ENCODE data around the gene ZBTB21.

The ZBTB21 gene

DNA sequence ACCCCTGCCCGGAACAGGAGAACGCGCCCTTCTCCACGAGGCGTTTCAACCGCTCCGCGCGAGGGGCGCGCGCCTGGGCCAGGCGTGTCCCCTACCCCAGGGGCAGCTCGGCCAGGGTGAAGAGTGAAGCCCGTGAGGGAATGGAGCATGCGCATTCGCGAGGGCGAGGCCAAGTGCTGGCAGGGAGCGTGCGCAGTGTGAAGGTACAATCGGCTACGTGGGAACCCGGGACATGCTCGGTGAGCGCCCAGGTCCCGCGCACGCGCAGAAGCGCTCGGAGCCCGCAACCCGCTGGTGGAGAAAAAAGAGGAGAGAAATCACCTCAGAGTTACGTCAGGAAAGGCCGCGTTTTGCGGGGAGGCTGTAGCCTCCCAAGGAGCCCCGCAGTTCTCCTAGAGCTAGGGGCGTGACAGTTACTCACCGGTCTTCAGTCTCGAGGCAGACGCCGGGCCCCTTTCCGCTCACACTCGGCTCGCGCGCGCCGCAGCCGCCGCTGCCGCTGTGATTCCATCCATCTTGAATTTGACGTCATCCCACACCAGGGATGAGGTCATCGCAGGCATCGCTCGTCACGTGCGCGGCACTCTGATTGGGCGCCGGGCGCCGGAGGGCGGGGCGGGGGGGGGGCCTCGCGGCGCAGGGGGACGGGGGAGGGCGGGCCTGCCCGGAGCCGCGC is at the start of gene ZBTB21:
Gene ZBTB21 (minus strand): TSS at position 530 of the 676 bp plus-strand sequence. CDS start 16,265 bp downstream, outside the sequence.
- peak; percentile 94 to 96 for DNase-seq

GRCh38 chr21:42059721-42060120 is 49.6 kb upstream of the ZBTB21 start:
- no peak for DNase-seq

GRCh38 chr21:42059141-42059540 is 49.0 kb upstream of the ZBTB21 start:
- no peak for DNase-seq

- no peak for DNase-seq
Measured at GRCh38 chr21:42058631-42059111, 48.5 kb upstream of the ZBTB21 start.

DNA sequence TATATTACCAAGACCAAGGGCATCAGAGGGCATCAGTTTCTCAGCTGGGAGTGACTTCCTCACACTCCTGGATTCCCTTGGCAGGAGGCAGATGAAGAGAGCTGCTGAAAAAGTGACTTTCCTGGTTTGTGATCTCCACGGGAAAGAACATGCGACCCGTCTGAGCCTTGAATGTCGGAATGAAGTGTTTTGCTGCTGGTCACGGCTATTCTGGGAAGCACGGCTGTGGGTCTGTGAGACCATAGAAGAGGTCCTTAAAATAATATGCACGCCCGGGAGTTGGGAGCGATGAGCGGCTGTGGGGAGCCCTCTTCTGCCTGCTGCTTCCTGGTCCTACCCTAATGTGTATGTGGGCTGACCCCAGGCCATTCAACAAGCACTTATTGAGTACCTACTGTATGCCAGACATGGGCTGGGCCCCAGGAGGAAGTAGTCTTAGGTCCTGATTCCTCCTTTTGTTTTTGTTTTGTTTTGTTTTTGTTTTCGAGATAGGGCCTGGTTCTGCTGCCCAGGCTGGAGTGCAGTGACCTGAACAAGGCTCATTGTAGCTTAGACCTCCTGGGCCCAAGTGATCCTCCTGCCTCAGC is 47.8 kb upstream of the ZBTB21 start:
- no peak for DNase-seq

DNA sequence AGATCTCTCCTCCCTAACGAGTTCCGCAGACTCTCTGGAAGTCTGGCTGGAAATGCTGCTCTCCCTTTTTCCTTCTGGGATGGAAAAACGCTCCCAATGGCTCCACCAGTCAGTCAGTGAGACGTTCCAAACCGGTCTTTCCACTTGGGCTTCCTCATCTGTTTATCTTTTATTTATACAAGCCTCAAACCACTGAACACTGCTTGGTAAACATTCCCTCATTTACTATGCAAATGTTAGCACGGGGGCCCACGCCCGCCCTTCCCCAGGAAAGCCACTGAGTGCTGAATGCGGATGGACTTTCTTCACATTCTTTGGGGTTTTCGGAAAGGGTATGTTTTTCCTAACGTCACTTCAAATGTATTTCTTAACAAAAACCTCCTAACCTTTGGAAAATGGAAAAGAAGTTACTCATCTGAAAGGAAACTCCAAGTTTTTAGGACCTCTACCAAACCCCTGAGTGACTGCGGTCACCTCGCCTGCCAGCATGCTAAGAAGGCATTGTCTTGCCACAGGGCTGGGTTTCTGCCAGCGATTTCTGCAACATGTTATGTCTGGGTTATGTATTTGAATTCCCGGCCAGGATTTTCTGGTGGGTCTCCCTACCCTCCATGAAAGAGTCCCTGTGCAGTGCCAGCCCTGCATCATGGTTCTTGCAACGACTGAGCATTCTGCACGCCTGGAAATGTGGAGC is 47.0 kb upstream of the ZBTB21 start:
- DNase-seq = no peak

- DNase-seq = no peak
Measured at GRCh38 chr21:42056468-42056867, 46.3 kb upstream of the ZBTB21 start.

- DNase-seq = no peak
Measured at GRCh38 chr21:42055425-42055824, 45.3 kb upstream of the ZBTB21 start.

DNA sequence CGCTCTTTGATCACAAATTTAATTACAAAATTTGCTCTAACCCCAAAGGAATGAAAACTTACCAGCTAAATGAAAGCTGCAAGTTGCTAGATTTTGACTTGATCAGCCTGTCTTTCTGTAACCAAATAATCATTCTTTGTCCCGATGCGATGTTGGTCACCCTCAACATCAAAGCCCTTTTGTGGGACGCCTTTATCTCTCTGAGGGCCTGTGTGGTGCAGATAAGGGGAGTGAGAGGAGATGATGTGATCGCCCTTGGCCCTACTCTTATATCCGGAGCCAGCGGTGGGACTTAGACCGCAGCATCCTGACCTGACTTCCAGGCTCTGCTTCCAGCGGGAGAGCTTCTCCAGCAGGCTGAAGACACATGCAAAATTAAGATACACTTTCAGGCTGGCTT is 41.6 kb upstream of the ZBTB21 start:
- DNase-seq = no peak

DNA sequence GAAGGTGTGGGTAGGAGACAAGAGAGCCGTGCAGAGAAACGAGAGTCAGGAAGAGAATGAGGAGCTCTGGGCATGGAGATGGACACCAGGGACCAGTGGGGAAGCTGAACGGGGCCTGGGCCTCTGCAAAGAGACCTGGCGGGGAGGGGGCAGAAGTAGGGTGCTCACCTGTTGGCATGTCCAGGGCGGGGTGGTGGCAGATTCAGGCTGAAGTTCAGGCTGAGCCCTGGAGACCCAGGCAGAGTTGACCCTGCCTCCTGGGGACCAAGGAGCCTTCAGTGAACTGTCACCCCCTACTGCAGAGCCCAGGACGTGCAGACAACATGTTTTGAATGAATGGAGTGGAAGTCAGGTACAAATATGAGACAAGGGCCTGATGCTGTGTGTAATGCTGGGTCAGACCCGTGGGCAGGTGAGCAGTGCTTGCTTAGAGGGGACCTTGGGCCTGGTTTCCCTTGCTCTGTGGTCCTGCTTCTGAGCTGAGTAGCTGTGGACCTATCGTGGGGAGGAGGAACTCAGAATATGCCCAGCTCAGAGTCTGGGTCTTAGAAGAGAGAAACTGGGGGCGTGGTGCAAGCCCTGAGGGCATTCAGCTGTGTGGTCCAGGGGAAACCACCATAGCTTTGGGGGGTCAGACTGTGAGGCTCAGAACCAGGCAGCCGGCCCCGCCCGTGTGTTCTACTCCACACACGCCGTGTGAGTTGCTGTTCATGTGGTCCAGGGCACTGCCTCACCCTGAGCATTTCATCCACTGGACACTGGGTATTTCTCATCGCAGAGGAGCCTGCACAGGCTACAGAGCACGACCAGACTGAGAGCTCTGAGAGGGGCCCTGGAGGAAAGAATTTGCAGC is 39.6 kb upstream of the ZBTB21 start:
- DNase-seq = no peak

- DNase-seq = no peak
Measured at GRCh38 chr21:42048870-42049577, 38.9 kb upstream of the ZBTB21 start.

DNA sequence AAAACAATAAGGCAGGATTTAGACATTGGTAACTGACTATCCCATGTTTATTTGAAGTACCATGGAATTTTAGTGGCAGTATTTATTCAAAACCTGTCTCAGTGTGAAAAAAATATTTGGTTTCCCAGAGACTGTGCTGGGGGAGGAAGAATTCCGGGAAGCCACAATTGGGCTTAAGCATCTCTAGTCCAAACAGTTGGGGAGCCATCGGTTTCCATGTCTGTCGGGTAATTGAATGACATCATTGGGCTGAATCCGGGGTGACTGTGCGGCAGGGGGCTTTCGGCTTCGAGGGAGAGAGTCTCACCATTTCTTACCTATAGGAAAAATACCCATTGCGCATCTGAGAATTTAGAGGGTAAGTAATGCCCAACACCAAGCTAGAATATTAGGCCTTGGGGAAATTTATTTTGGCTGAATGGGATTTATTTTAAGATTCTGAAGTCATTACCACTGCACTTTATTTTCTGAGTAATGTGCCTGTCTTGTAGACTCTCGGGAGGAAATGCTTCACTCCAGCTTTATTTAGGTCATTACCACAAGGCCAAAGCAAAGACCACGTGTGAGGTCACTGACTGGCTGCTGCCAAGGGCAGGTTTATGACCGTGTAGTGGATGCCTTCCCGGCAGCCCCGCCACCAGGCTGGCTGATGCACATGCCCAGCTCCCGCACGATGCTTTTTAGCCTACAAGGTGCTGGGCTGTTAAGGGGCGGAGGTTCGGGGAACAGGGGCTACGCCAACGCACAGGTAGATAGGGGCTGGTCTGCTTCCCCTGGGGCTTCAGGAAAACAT is 37.9 kb upstream of the ZBTB21 start:
- no peak for DNase-seq

DNA sequence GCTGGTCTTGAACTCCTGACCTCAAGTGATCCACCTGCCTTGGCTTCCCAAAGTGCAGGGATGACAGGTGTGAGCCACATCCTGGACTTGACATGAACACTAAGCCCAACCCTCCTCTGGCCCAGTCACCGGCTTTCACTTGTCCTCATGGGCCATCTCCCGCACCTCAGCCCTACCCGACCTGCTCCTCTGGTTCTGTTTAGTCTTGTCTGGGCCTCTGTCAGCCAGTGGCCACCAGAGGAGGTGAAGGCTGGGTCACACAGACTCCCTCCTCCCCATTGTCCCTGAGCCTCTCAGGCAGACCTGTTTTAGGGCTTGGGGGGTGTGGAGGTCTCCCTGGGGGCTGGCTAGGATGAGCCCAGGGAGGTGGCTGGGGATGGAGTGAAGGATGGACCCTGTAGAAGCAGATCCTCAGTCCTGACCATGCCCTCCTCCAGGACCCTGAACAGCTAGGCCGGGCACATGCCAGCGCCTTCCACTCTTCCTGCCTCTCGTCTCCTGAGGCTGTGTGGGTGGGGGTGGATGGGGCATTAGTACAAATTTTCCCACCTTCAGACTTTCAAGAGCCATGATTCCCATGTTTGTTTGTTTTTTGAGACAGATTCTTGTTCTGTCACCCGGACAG is 34.8 kb upstream of the ZBTB21 start:
- no peak for DNase-seq

DNA sequence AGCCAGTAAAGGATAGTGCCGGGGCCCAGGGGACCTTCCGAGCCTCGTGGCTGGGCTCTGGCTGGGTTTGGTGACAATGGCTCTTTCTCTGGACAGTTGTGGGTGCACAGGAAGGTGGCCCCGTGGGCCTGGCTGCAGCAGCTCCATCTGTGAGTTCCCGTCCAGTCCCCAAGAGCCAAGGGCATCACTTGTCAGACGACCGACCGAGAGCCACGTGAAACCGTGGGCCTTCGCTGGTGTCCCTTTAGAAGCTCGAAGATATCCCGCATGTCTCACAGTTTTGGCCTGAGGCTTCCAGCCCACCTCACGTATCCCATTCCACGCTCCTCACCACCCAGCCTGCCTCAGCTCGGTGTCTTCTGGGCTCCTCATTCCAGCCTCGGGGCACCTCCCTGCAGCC is 33.8 kb upstream of the ZBTB21 start:
- no peak for DNase-seq

DNA sequence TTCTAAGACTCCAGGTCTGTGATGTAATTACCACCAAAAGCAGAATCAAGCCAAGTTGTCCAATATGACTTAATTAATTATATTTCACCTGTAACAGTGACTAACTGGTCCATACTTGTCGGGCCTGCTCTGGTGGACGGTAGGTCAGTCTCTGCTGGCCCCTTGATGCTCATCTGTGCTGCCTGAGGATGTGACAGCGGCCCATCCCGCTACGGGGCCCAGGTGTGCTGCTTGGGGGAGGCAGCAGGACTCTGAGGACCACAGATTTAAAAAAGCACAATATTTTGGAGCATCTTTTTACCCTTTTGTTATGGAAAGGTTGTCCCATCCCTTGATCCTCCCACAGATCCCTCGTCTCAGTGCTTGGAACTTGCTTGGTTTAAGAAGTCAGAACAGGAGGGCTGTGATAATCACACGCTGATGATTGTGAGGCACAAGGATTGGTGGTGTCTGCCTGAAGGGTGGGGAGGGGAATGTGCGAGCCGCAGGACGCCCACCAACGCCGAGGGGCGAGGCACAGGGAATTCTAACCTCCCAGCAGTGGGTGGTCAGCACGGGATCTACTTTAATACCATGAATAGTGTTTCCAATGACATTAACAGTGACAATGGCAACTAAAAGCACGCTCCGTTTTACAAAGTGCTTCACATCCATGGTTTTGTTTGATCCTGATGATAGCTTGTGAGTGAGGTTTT is 33.2 kb upstream of the ZBTB21 start:
- no peak for DNase-seq

- DNase-seq = no peak
Measured at GRCh38 chr21:42042651-42043050, 32.5 kb upstream of the ZBTB21 start.

DNA sequence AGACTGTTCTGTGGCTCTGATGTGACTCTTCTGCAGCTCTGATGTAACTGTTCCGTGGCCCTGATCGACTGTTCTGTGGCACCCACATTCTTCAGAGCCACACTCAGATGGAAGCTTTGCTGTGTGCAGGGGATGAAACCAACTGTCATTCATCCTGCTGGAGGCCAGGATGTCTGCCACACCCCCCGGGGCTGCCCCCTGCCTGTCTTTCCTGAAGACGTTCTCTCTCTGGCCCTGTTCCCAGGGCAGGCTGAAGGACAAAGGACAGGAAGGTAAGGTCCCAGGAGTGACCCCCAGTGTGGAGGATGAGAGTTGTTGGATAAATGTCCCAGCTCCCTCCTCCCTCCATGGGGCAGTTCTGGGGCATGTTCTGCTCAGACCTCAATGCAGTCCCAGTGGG is 31.6 kb upstream of the ZBTB21 start:
- DNase-seq = no peak

DNA sequence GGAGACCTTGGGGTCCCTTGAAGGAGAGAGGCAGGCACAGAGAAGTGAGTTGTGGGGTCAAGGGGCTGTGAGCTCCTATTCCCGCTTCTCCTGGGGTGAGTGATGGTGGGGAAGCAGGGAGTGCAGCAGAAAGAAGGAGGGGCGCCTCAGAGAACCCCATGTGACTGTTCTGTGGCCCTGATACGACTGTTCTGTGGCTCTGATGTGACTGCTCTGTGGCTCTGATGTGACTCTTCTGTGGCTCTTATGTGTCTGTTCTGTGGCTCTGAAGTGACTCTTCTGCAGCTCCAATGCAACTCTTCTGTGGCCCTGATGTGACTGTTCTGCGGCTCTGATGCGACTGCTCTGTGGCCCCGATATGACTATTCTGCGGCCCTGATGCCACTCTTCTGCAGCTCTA is 31.1 kb upstream of the ZBTB21 start:
- DNase-seq = no peak

DNA sequence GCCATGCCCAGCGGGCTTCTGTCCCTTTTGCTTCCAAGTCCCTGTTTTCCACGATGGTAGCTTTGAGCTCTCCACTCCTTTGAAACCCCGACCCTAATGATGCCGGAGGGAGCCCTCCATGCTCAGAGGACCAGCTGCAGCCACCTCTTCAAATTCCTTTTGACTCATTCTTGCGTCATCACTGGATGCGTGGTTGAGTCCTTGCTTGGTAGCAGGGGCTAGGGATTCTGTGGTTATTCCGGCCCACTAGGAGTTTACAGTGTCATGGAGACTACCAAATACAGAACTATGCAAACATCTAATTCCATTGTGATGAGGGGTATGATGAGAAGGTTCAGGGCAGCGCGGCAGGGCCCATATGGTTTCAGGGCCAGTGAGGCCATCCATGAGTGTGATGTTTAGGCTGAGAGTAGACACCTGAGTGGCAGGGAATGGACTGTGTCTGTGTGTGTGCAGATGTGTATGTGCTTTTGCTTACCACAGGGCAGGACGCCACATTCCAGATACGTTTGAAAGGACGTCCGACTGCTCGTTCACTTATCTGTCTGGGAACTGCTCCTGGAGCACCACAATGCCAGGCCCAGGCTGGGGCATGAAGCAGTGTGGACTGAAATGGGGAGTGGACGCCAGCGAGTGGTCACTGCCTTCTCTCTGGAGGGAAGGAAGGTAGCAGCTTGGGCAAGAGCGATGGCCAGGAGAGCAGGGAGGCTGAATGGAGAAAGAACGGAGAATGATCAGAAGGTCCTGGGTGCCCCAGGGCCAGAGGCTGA is 30.4 kb upstream of the ZBTB21 start:
- no peak for DNase-seq

DNA sequence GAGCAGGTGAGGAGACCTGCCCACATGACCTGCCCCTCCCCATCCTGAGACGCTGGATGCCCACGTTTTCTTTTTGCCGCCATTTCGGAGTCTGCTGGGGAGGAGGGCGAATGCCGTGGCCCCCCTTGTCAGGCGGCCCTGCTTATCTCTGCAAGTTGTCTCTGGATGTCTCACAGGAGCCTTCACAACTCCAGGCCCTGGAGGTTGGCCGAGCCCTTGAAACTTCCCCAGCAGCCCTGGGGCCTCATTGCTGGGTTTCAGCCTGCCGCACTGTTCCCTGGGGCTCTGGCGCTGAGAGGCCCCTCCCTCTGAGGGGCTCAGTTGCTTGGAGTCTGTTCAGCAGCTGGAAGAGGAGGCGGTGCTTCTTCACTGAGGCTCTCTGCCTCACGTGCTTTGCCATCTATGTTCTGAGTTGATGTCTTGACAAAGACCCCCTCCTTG is 29.8 kb upstream of the ZBTB21 start:
- DNase-seq = no peak
